Skeletal muscle cell (primary cell): ENCODE data around the gene IFNK.
A peak's percentile ranks its signal among the peaks of the same experiment; 100 is the strongest.

Source experiments
- DNase-seq: peaks from one replicate; pipeline ENCODE4 v3.0.0-alpha.2; 2010; ENCODE audit warnings: low read depth
- H3K4me3 ChIP-seq: 2 replicates; pipeline ENCODE4 v1.5.1; 2011; ENCODE audit warnings: low read depth, mild to moderate bottlenecking, control low read depth, low read length, moderate library complexity

Gene IFNK

GRCh38 chr9:27565696-27566095 is 41.6 kb downstream of the IFNK start:
- H3K4me3 ChIP-seq, result no peak overlapping the region
- no peak for DNase-seq

GRCh38 chr9:27566118-27566517 is 42.0 kb downstream of the IFNK start:
- H3K4me3 ChIP-seq, result no peak overlapping the region
- no peak for DNase-seq

- no peak for DNase-seq
- H3K4me3 ChIP-seq, result no peak overlapping the region
Measured at GRCh38 chr9:27569406-27569805, 45.3 kb downstream of the IFNK start.

- no peak for DNase-seq
- no peak overlapping the region for H3K4me3 ChIP-seq
Measured at GRCh38 chr9:27571011-27571410, 46.9 kb downstream of the IFNK start.

GRCh38 chr9:27572061-27572460 is 48.0 kb downstream of the IFNK start:
- peak overlapping the region; percentile 76 for H3K4me3 ChIP-seq
- DNase-seq, result no peak

GRCh38 chr9:27572566-27572917 is 48.5 kb downstream of the IFNK start:
- H3K4me3 ChIP-seq, result peak overlapping the region; percentile 76
- no peak for DNase-seq

- no peak for DNase-seq
- peak within 1 kb of the TSS; percentile 76 for H3K4me3 ChIP-seq
Measured at GRCh38 chr9:27572918-27573633, 49.0 kb downstream of the IFNK start, which contains the start of gene C9orf72. TSS of gene C9orf72 (minus strand) at chr9:27573481. CDS start at chr9:27567120, 6,361 bp downstream.

- peak overlapping the region; percentile 76 for H3K4me3 ChIP-seq
- DNase-seq, result peak; percentile 98
Measured at GRCh38 chr9:27573634-27574590, 49.8 kb downstream of the IFNK start.
